DMS79 treated with DMSO at 0.1 percent for 48 hours (cell line): Measurements from ENCODE around the gene TMEM108.
A peak's percentile ranks its signal among the peaks of the same experiment; 100 is the strongest.

Experiments
- DNase-seq: peaks from one replicate; lab custom pipeline; 2025; lab: John Stamatoyannopoulos, UW

The TMEM108 gene

GRCh38 chr3:133055339-133055738, 17.1 kb downstream of the TMEM108 start:
- DNase-seq = no peak

DNA sequence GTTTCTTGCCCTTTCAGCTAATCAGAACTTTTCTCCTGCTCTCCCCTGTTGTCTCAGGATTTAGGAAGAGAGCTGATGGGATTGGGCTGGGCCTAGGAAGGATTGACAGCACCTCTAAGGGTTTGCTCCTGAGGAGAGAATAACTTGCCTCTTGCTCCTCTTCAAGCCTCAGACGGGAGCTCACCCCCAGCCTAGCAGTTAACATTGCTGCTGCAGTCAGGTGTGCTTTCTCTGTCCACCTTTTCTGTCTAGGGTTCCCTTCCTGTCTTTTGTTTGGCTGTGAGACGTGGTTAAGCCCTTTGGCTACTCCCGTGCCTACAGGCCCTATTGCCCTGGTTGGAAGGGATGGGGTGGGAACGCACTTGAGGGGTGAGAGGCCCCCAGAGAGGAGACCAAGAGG, 20.1 kb downstream of the TMEM108 start:
- DNase-seq = no peak

- no peak for DNase-seq
These were observed 20.6 kb downstream of the TMEM108 start for GRCh38 chr3:133058831-133059230.

DNA sequence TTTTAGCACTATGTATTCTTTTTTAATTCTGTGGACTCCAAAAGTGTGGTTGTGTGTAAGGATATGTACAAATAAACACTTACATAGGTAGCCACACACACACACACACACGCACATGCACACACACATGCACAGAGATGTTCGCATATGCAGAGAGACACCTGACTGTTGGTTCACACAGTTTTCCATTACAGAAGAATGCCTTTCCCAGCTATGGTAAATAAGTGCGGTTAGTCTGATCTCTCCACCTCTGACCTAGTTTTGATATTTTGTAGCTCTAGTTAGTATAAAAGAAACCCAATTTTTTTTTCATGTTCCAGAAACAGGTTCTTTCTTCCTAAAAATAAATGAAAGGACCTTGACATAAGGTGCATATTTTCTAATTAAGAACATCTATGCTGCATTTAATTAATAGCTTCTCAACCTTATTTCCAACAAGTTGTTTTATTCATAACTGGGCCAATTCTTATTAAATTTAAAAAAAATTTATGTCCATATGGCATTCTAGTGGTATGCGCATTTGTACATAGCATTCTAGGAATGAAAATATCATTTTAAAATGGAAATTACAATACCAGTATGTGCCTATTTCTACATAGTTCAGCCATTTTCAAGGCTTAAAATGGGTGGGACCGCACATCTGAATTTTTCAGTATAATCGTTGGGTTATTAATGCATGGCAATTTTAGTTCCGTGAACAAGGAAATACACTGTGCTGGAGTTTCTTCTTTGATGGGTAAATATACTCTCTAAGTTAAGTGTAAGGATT, 27.2 kb downstream of the TMEM108 start:
- DNase-seq = no peak

GRCh38 chr3:133066026-133066425, 27.8 kb downstream of the TMEM108 start:
- DNase-seq = no peak

GRCh38 chr3:133069556-133070286, 31.5 kb downstream of the TMEM108 start:
- no peak for DNase-seq

GRCh38 chr3:133074977-133075376, 36.8 kb downstream of the TMEM108 start:
- no peak for DNase-seq

DNA sequence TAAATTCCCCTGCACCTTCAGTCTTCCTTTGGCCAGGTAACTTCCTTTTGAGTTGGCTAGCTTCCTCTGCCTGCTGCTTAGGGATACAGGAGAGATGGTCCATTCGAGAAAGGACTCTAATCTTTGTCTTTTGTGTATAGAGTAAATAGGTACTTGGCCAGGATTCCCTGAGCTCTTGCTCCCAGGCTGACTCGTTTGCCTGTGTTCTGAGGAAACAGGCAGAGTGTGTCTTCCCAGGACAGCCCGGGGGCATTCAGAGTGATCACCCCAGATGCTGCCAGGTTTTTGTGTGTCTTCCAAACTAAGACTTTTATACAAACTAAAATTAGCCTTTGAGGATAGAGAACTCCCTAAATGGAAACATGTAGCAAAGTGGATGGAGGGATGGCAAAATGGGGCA, 39.5 kb downstream of the TMEM108 start:
- DNase-seq = no peak

DNA sequence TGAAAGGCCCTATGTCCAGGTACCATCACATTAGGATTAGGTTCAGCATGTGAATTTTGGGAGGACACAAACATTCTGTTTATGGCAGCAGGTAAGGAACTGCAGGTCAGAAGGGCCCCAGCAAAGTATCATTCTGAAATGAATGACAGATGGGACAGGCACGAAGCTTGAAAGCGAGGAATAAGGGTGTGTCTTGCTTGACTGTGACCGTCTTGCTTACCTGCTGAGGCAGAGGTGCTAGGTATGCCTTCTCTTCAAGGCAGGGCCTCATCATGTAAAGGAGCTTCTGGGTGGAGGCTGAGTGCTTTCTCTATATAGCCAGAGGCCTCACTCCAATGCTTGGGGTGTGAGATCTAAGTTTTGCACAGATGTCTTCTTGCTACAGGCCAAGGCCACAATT, 41.4 kb downstream of the TMEM108 start:
- DNase-seq = no peak

DNA sequence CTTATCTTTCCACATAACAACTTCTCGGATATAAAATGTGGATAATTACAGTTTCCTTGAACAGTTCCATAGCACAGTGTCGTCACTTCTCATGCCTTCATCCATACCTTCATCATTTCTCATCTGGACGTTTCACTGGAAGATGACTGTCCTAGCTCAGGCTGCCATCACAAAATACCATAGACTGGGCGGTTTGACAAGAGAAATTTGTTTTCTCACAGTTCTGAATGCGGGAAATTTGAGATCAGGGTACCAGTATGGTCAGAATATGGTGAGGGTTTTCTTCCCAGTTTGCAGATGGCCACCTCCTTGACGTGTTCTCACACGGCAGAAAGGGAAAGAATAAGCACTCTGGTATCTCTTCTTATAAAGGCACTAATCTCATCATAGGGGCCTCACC, 42.8 kb downstream of the TMEM108 start:
- DNase-seq = no peak

GRCh38 chr3:133083395-133083794, 45.2 kb downstream of the TMEM108 start:
- DNase-seq = no peak

DNA sequence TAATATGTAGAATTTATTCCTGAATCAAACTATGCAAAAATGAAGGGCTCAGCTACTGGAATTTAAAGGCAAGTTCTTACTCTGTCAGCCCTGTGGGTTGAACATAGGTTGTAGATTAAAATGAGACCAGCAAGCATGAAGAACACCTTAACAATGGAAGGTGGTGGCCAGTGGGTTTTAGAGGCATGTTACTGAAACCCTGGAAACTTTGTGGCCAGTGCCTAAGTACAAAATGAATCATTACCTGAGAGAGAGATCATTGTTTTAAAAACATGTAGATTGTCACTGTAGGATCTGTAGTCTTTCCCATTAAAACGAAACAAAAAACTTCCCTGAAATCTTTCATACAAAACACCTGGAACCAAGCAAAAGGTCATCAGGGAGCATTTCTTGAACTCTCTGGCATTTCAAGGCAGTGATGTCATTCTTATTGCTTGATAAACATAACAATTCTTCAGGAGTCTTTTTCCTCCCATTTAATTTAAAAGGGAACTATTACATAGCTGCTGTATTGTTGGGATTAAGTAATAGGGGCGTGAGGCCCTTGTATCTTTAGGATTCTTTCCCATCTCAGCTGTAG, 51.8 kb downstream of the TMEM108 start:
- DNase-seq = no peak

DNA sequence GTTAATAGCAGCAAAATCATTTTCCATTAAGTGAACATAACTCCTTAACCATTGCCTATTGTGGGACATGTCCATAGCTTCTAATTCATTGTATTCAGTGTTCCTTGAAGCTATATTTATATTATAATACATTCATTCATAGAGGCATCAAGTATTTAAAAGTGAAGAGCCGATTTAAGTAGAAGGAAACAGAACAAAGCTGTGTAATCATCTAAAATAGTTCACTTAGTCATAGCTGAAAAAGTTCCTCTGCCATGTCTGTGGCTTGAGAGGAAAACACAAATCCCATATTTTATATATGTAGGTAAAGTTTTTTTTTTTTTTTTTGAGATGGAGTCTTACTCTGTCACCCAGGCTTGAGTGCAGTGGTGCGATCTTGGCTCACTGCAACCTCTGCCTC, 54.5 kb downstream of the TMEM108 start:
- no peak for DNase-seq

- no peak for DNase-seq
These were observed 55.2 kb downstream of the TMEM108 start for GRCh38 chr3:133093366-133093765.

- peak; percentile 96 for DNase-seq
These were observed 58.9 kb downstream of the TMEM108 start for GRCh38 chr3:133096900-133097613.

DNA sequence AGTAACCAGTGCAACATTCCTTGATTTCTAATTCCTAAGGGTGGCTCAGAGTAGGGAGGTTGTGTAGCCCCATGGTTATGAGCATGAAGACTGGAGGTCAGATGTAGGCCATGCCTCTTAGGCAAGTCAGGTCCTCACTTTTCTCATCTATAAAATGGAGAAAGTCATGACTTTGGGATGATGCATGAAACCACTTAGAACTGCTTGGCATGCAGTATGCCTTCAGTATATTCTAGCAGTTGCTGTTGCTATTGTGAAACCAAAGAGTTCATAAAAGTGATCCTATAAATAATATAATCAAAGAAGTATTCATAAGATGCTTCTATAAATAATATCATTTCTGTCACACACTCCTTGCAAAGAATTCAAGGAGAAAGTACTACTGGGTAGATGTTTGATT, 65.5 kb downstream of the TMEM108 start:
- no peak for DNase-seq

- no peak for DNase-seq
These were observed 68.0 kb downstream of the TMEM108 start for GRCh38 chr3:133106169-133106568.

DNA sequence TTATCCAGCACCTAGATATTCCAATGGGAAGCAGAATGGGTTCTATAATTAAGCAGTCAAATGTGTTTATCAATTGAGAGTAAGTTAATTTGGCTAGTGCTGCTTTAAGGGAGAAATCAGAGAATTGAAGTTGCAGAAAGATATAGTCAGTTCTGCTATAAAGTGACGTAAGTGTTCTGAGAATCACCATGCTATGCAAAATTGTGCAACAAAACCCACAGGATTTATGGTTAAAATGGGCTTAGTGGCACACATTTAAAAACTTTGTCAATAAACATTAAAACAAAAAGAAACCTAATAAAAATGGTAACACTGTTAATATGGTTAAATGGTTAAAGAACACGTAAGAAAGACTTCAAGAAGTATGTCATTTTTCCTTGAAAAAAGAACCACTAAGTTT, 74.5 kb downstream of the TMEM108 start:
- DNase-seq = no peak

- no peak for DNase-seq
These were observed 75.3 kb downstream of the TMEM108 start for GRCh38 chr3:133113526-133113925.

GRCh38 chr3:133113927-133114597, 75.9 kb downstream of the TMEM108 start:
- no peak for DNase-seq

GRCh38 chr3:133115176-133115575, 77.0 kb downstream of the TMEM108 start:
- no peak for DNase-seq

DNA sequence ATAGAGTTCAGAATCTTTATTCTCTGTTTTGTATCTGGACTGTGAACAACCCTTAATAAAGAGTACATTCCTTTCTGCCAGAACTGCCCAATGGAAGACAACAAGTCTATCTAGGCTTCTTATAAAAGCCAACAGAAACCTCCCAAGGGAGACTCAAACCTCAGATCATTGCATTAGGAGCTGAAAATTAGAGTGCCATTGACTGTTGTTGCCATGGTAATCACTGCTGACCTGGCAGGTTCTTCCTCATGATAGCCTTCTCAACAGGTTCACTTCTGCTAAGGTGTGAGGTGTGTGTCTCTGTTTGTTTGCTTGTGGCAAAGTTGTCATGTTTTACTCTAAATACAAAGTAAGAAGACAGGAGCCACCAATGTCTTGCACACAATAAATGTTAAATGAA, 79.2 kb downstream of the TMEM108 start:
- DNase-seq = peak; percentile 99
